Bone marrow (tissue), 2 donors: Measurements from ENCODE around the gene RELA.
A peak's percentile ranks its signal among the peaks of the same experiment; 100 is the strongest.
"Not testable (repeated sequence)": the region's sequence is repeated elsewhere in the genome, so short reads cannot be mapped to it uniquely, and the experiment has no call there.

ENCODE experiments used
- DNase-seq, 2 donors: peaks; one replicate each; lab custom pipeline; 2025; lab: John Stamatoyannopoulos, UW

The RELA gene

DNA sequence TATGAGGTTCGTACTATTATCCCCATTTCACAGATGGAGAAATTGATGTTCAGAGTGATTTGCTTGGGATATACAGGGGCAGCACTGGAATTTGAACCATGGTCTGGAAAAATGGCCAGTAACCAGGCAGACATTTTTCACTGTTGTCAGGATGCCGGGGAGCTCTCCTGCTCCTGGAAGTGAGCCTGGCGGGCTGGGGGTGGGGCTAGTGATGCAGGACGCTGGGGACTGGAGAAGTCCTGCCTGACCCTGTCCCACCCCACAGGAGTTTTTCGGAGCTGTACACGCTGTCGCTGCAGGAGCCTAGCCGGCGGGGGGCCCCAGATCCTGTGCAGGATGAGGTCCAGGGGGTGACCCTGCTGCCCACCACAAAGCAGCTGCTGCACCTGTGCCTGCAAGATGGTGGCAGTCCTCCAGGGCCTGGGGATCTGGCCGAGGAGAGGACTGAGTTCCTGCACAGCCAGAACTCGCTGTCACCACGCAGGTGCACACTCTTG is 13.7 kb downstream of the RELA start:
- DNase-seq: no peak

DNA sequence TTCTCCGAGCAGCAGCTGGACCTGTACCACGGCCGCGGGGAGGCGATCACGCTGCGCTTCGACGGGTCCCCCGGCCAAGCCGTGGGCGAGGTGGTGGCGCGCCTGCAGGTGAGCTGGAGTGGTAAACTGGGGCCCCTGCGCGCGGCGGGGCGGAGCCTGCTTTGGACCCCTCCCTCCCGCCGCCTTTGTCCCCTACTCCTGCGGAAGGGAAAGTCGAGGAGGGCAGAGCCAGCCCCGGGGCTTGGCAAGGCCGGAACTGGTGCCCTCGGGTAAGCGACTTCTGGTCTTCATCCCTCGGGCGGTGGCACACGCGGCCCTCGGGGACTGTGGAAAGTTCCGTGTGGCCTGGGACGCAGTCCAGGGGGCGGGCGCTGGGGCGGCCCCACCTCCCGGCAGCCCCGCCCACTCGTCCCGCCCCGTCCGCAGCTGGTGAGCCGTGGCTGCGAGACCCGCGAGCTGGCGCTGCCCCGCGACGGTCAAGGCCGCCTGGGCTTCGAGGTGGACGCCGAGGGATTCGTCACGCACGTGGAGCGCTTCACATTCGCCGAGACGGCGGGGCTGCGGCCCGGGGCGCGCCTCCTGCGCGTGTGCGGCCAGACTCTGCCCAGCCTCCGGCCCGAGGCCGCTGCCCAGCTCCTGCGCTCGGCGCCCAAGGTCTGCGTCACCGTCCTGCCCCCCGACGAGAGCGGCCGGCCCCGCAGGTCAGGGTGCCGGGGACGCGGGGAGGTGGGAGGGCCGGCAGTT is 15.6 kb downstream of the RELA start:
- no peak for DNase-seq

DNA sequence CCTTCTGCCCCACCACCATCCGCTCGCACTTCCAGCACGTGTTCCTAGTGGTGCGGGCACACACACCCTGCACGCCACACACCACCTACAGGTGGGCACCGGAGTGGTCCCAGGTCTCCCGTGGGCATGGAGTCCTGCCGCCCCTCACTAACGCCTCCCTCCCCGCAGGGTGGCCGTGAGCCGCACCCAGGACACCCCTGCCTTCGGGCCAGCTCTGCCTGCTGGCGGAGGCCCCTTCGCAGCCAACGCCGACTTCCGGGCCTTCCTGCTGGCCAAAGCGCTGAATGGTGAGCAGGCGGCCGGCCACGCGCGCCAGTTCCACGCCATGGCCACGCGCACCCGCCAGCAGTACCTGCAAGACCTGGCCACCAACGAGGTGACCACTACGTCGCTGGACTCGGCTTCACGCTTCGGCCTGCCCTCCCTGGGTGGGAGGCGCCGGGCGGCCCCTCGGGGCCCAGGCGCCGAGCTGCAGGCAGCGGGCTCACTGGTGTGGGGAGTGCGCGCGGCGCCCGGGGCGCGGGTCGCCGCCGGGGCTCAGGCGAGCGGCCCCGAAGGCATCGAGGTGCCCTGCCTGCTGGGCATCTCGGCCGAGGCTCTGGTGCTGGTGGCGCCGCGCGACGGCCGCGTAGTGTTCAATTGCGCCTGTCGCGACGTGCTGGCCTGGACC is 16.3 kb downstream of the RELA start:
- DNase-seq: no peak

DNA sequence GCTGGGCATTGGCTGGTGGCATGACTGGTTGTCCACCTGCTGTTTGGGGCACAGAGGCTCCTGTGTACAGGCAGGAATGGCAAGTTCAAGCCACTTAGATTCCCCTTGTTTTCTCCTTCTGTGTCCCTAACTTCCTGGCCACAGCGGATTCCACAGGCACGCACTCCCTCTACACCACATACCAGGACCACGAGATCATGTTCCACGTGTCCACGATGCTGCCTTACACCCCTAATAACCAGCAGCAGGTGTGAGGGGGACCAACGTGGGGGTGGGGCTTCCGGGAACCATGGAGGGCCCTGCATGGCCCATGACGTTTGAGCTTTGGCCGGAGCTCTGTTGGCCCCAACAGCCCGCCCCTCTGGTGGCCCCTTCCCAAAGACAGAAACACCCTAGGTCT is 17.0 kb downstream of the RELA start:
- DNase-seq: no peak

DNA sequence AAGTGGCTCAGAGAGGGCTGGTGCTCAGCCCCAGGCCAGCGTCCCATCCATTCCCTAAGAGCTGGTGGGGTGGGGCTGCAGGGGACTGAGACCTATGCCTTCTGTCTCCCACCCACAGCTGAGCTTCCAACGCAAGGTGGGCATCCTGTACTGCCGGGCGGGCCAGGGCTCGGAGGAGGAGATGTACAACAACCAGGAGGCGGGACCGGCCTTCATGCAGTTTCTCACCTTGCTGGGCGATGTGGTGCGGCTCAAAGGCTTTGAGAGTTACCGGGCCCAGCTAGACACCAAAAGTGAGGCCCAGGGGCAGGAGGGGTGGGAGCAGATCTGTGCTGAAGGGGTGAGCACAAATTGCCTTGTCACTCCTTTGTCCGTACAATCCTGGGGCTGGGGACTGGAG is 17.9 kb downstream of the RELA start:
- DNase-seq: no peak

DNA sequence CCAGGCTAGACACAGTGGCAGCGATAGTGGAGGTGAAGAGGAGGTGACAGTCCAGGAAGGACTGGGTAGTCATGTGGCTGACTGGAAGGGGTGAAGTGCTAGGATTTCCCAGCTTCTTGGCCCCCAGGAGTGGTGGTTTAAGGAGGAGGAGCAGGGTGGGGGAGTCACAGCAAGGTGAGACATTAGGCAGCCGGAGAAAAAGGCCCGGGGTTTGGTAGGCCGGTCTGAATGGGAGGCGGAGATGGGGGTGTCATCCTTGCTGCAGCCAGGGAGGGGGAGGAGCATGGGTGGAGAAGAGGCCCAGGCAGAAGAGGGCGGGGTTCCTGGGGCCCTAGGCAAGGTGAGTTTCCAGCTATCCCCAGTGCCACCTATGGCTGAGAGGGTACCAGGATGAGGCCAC is 18.7 kb downstream of the RELA start:
- no peak for DNase-seq

DNA sequence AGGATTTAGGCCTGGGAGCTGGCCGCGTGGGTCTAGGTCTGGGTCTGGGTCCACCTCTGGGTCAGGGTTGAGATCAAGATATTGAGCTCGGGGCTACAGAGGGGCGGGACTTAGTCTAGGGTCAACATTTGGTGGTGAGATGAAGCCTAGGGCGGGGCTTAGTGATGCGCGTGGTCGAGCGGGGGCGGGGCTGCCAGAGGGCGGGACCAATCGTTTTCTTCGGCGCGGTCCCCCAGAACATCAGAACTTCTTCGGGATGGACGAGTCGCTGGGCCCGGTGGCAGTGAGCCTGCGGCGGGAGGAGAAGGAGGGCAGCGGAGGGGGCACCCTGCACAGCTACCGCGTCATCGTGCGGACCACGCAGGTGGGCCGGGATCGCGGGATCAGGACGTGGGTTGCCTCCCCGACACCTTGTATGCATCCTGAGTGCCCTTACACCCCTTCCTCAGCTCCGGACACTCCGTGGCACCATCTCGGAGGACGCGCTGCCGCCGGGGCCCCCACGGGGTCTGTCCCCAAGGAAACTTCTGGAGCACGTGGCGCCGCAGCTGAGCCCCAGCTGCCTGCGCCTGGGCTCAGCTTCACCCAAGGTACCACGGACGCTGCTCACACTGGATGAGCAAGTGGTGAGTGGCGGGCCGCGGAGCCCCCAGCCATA is 20.6 kb downstream of the RELA start:
- no peak for DNase-seq

DNA sequence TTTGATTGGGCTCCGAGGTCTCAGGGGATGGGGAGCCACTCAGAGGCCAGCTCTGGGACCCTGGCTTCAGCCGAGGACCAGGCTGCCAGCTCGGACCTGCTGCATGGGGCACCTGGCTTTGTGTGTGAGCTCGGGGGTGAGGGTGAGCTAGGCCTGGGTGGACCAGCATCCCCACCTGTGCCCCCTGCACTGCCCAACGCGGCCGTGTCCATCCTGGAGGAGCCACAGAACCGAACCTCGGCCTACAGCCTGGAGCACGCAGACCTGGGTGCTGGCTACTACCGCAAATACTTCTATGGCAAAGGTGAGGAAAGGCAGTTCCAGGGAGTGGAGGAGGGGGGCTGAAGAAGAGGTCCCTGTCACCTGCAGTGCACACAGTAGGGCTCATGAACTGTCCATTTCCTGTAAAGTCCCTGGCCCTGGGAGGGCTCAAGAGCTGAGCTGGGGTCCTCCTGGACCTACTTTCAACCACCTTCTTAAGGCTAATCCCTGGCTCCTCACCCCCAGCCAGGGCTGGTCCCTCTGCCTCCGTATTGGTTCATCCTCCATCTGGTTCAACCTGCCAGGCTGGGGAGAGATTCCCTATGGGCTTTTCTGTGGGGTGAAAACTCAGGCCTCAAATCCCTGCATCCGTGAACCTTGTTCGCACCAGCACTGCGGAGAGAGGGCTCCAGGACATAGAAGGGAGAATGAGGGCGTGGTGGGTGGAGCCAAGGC is 21.3 kb downstream of the RELA start:
- no peak for DNase-seq

DNA sequence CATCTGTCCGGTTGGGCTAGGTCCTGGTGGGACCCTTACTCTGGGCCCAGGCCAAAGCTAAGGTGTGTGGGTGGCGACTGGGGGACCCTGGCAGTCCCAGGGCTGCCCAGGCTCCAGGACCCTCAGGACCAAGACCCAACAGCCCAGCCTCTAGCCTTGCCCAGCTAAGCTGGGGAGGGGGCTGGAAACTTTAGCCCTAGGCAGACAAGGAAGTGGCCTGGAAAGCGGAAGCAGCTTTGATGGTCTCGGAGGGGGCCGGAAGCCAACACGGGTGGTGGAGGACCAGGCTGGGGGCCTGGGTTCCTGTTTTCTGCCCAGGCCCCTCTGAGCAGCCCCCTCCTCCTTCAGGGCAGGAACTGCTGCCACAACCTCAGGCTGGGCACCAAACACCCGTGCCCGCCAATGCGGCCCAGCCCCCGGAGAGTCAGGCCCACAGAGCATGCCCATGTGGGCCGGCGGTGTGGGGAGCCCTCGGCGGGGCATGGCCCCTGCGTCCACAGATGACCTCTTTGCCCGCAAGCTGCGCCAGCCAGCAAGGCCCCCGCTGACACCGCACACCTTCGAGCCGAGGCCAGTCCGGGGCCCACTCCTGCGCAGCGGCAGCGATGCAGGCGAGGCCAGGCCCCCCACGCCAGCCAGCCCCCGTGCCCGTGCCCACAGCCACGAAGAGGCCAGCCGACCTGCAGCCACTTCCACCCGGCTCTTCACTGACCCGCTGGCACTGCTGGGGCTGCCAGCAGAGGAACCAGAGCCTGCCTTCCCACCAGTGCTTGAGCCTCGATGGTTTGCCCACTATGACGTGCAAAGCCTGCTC is 22.0 kb downstream of the RELA start:
- peak; percentile 56 to 92 for DNase-seq

DNA sequence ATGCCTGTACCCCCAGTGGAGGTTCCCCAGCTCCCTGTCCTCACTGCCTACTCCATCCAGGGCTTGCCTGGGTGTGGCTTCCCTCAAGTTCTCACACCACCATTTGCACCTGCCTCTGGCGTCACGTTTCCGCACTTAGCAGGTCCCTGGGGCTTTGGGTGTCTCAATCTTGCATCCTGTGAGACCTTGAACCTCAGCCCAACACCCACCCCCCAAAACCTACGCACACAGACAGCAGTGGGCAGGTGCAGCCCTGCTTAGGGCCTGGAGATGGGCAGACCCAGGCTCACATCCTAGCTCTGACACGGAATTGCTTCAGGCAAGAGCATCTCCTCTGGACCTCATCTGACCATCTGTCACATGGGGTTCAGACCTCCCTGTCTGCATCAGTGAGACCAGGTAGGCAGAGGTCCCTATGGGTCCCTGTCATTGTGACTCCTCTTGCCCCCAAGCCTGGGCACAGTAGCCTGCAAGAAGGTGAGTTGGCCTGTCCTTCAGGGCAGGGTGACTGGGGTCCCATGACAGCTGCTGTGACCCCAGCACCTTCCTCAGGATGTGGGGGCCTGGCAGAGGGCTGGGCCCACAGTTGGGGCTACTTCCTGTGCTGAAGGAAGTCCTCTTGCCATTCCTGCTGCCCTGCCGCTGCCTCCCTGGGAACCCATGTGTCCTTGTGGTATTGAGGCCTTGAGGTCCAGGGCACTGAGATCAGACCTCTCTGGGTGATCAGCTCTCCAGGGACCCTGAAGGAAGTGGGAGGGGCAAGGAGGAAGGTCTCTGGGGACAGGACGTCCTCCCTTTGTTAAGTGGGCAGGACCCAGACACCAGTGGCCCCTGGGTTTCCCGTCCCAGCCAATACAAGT is 22.9 kb downstream of the RELA start:
- no peak for DNase-seq

DNA sequence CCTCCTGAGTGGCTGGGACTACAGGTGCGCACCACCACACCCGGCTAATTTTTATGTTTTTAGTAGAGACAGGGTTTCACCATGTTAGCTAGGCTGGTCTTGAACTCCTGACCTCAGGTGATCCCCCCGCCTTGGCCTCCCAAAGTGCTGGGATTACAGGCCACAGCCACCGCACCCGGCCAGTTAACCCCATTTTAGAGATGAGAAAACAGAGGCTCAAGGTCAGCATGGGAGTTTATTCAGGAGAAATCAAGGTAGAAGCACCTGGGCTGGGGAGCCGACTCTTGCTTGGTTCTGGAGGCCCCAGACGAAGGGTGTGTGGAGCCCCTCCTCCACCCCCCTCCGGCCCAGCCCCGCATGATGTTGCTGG is 23.5 kb downstream of the RELA start:
- DNase-seq: not testable (repeated sequence)

DNA sequence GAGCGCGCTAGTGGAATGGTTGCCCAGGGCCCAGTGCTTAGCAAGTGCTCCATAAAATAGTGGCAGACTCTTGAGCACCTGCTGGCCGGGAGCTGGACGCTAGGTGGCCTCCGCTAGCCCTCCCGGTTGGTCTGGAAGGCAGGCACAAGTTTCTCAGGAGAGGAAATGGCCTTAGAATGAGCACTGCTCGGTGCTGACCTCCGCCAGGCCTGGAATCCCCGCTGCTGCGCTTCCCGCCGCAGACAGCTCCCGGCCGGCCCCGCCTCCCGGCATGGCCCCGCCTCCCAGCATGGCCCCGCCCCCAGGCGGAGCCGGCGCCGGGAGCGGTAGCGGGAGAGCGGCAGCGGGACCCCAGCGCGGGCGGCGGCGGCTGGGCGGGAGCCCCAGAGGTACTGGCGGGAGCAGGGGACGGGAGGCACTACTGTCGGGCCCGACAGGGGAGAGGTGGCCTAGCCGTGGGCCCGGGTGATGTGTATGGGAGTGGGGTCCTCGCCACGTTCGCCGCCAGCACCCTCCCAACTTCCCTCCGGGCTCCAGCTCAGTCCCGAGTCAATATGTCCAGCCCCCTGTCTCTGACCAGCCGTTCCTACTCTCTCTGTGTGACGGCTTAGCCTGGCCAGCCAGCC is 24.8 kb downstream of the RELA start, which contains the start of gene SIPA1:
Gene SIPA1, plus strand, starts transcription at position 308 of the 626 bp plus-strand sequence. CDS start 2,821 bp downstream, outside the sequence.
- DNase-seq: peak in 1 of 2 donors; percentile 49

DNA sequence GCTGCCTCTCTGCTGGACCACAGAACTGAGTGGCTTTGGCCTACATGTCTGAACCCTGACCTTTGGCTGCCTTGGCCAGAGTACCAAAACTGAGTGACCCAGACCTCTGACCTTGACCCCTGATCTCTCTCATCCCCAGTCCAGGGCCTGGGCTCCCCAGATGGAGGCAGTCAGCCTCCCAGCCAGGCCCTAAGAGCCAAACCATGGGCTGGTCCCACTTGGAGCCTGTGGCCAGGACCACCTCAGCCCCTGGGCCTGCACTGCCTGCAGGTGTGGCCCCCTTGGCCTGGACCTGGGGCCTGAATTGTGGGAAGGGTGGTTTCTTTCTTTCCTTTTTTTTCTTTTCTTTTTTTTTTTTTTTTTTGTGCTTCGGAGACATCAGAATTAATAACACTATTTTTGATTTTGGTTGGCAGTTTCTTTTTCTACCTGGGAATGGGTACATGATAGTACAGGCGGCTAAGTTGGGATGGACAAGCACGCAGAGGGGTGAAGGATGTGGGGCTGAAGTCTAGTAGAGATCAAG is 25.6 kb downstream of the RELA start:
- no peak for DNase-seq

DNA sequence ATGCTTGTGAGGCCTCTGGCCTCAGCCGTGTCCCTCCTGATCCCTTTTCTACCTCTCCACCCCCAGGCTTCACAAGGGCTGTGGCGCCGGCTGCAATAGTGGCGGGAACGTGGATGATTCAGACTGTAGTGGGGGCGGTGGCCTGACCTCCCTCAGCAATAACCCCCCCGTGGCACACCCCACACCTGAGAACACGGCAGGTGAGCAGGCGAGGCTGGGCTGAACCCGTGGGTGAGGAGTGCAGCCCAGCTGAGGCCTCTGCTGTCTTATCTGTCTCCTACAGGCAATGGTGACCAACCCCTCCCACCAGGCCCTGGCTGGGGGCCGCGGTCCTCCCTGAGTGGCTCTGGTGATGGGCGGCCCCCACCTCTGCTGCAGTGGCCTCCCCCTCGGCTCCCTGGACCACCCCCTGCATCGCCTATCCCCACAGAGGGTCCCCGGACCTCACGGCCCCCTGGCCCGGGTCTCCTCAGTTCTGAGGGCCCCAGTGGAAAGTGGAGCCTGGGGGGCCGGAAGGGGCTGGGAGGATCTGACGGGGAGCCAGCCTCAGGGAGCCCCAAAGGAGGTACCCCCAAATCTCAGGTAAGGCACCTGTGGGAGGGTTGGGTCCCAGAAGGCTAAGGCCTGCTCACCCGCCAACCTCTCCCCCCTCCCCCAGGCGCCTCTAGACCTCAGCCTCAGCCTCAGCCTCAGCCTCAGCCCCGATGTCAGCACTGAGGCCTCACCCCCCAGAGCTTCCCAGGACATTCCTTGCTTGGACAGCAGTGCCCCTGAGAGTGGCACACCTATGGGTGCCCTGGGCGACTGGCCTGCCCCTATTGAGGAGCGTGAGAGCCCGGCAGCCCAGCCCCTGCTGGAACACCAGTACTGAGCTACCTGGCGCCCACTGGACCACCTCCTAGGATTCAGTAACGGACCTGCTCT is 26.3 kb downstream of the RELA start:
- DNase-seq: no peak

DNA sequence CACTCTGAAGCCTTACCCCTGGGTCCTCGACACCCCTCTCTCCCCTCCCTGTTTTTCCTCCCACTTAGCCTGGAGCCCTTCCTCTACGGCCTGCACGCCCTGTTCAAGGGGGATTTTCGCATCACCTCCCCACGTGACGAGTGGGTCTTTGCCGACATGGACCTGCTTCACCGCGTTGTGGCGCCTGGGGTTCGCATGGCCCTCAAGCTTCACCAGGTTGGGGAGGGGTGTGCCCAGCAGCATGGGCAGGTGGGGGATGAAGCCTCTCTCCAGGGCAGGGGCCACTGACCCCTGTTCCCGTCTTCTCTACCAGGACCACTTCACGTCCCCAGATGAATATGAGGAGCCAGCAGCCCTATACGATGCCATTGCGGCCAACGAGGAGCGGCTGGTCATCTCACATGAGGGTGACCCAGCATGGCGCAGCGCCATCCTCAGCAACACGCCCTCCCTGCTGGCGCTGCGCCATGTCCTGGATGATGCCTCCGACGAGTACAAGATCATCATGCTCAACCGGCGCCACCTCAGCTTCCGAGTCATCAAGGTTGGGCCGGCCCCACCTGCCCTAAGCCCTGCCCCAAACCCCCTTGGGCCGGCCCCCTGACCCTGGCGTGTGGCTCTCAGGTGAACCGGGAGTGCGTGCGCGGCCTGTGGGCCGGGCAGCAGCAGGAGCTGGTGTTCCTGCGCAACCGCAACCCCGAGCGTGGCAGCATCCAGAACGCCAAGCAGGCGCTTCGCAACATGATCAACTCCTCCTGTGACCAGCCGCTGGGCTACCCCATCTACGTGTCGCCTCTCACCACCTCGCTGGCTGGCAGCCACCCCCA is 27.6 kb downstream of the RELA start:
- DNase-seq: no peak

DNA sequence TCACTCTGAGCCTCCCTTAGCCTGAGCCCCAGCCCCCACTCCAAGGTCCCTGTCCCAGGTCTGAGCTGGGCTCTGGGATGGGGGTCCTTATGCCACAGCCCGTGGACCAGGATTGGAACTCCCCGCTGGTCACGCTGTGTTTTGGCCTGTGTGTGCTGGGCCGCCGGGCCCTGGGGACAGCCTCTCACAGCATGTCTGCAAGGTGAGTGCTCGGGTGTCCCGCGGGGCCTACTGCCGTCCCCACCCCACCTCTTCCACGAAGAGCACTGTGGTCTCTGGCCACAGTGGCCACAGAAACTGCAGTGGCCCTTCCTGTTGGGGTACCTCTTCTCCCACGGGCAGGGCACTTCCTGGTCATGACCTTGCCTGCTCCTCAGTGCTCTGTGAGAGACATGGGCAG is 28.3 kb downstream of the RELA start:
- DNase-seq: no peak

DNA sequence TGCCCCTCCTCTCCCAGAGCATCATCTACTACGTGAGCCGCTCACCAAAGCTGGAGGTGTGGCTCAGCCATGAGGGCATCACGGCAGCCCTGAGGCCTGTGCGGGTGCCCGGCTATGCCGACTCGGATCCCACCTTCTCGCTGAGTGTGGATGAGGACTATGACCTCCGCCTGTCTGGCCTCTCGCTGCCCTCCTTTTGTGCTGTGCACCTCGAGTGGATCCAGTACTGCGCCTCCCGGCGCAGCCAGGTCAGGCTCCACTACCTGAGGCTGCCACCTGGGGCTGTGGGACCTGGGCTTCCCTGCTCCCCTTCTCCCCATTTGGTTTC is 28.6 kb downstream of the RELA start:
- no peak for DNase-seq
